Measurements from ENCODE around the gene SFXN1. TPM values are rescaled to one million over a fixed set of nuclear protein-coding genes. Genes with fewer than 3 reads are reported as not detected.

Gene SFXN1
- total and polyA plus RNA-seq, 4 donors = 47.3 to 241 (median 53.7) TPM

DNA sequence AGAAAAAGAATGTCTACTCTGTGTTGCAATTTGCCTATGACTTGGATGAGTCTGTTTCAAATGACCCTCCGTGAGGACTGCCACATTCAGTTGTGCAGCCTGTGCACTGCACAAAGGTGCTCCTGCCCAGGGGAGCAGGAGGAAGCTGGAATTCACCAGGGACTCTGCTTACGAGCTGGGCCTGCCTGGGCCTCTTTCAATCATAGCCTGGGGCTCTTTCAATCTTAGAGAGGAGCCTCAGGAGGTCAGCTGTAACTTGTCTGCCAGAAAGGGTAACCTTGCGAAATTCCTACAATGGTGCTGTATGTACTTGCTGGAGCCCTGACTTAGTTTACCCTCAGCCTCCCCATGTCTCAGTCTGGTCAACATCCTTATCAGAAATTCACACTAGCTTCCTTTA lies 8.4 kb upstream of the SFXN1 start (continued):
- TF ChIP-seq, protein P1, sequence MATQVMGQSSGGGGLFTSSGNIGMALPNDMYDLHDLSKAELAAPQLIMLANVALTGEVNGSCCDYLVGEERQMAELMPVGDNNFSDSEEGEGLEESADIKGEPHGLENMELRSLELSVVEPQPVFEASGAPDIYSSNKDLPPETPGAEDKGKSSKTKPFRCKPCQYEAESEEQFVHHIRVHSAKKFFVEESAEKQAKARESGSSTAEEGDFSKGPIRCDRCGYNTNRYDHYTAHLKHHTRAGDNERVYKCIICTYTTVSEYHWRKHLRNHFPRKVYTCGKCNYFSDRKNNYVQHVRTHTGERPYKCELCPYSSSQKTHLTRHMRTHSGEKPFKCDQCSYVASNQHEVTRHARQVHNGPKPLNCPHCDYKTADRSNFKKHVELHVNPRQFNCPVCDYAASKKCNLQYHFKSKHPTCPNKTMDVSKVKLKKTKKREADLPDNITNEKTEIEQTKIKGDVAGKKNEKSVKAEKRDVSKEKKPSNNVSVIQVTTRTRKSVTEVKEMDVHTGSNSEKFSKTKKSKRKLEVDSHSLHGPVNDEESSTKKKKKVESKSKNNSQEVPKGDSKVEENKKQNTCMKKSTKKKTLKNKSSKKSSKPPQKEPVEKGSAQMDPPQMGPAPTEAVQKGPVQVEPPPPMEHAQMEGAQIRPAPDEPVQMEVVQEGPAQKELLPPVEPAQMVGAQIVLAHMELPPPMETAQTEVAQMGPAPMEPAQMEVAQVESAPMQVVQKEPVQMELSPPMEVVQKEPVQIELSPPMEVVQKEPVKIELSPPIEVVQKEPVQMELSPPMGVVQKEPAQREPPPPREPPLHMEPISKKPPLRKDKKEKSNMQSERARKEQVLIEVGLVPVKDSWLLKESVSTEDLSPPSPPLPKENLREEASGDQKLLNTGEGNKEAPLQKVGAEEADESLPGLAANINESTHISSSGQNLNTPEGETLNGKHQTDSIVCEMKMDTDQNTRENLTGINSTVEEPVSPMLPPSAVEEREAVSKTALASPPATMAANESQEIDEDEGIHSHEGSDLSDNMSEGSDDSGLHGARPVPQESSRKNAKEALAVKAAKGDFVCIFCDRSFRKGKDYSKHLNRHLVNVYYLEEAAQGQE (IDR thresholded peaks at IDR 0.05) = no peak
- TF ChIP-seq, protein P2, sequence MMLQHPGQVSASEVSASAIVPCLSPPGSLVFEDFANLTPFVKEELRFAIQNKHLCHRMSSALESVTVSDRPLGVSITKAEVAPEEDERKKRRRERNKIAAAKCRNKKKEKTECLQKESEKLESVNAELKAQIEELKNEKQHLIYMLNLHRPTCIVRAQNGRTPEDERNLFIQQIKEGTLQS (IDR thresholded peaks at IDR 0.05) = no peak
- TF ChIP-seq RAD21 (IDR thresholded peaks at IDR 0.05) (no peak), RXRA (IDR thresholded peaks at IDR 0.05) (no peak), HNF4A (conservative IDR thresholded peaks at IDR 0.05) (no peak), FOXA2 (IDR thresholded peaks at IDR 0.05) (no peak), FOXA1 (IDR thresholded peaks at IDR 0.05) (no peak)

DNA sequence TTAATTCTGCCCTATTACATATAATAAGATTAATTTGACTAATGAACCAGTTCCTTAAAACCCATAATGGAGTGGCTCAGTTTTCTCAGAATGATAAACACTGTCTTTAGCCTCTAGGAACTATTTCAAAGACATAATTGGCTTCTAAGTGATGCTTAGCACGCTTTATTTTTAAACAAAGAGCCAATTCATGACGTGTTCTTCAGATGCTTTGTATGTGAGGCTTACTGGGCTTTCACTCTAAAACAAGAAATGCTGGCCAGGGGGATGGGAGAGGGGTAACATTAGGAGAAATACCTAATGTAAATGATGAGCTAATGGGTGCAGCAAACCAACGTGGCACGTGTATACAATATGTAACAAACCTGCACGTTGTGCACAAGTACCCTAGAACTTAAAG lies 7.6 kb upstream of the SFXN1 start:
- 91% methylated on average over 5 of the region's 5 CpGs for WGBS
- no peak for DNase-seq (ENCODE audit: low spot score)
- H3K9ac ChIP-seq (ENCODE audit: low read depth in 1 of 2, low read length in 2 of 2) = no peak overlapping the region
- no peak for TF ChIP-seq RAD21 (IDR thresholded peaks at IDR 0.05)
- peaks cover 5 to 37% (median 27%) of the 10 kb centered on the region in 4 donors for H3K4me1 ChIP-seq (ENCODE audit: control insufficient read depth in 4 of 4, insufficient read depth in 4 of 4, low read length in 3 of 4)
- H3K4me3 ChIP-seq (ENCODE audit: low read depth in 1 of 3, low read length in 3 of 3) = no peak overlapping the region
- no peak overlapping the region for H3K27ac ChIP-seq (ENCODE audit: low read depth in 1 of 2, low read length in 2 of 2)
- H3K9me3 ChIP-seq (ENCODE audit: control insufficient read depth in 4 of 4, low read length in 3 of 4) = no peaks in the 10 kb centered on the region
- no peaks in the 10 kb centered on the region for H3K36me3 ChIP-seq (ENCODE audit: control insufficient read depth in 4 of 4, insufficient read depth in 3 of 4, low read depth in 1 of 4, low read length in 3 of 4)
- no peaks in the 10 kb centered on the region for H3K27me3 ChIP-seq (ENCODE audit: control insufficient read depth in 4 of 4, insufficient read depth in 4 of 4, low read length in 3 of 4)

DNA sequence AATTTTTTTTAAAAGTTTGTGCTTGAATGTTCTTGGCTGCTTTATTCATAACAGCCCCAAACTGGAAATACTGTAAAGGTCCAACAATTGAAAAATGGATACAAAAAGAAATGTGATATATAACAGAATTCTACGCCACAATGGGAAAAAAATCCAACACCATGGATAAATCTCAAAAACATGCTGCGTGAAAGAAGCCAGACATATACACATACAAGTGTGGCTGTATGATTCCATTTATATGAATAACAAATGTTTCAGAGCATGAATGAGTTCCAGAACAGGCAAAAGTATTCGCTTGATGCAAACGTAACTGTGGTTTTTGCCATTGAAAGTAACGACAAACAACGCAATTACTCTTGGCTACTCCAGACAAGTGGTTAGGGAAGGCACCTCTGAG lies 7.2 kb upstream of the SFXN1 start:
- Histone ChIP-seq H3K9ac (ENCODE audit: low read depth in 1 of 2, low read length in 2 of 2) (no peak overlapping the region), H3K4me3 (ENCODE audit: low read depth in 1 of 3, low read length in 3 of 3) (no peak overlapping the region), H3K9me3 (ENCODE audit: control insufficient read depth in 4 of 4, low read length in 3 of 4) (no peaks in the 10 kb centered on the region), H3K27me3 (ENCODE audit: control insufficient read depth in 4 of 4, insufficient read depth in 4 of 4, low read length in 3 of 4) (no peaks in the 10 kb centered on the region), H3K27ac (ENCODE audit: low read depth in 1 of 2, low read length in 2 of 2) (no peak overlapping the region), H3K4me1 (ENCODE audit: control insufficient read depth in 4 of 4, insufficient read depth in 4 of 4, low read length in 3 of 4) (peaks cover 7 to 39% (median 30%) of the 10 kb centered on the region in 4 donors), H3K36me3 (ENCODE audit: control insufficient read depth in 4 of 4, insufficient read depth in 3 of 4, low read depth in 1 of 4, low read length in 3 of 4) (no peaks in the 10 kb centered on the region)
- WGBS = 97% methylated on average over 6 of the region's 6 CpGs
- DNase-seq (ENCODE audit: low spot score) = no peak
- TF ChIP-seq RAD21 (IDR thresholded peaks at IDR 0.05) (no peak), JUND (IDR thresholded peaks at IDR 0.05) (no peak), SP1 (IDR thresholded peaks at IDR 0.05) (no peak), HNF4A (conservative IDR thresholded peaks at IDR 0.05) (no peak), FOXA2 (IDR thresholded peaks at IDR 0.05) (no peak), TAF1 (conservative IDR thresholded peaks at IDR 0.05) (no peak), EGR1 (IDR thresholded peaks at IDR 0.05; ENCODE audit: low read depth in 2 of 2) (no peak), FOXA1 (IDR thresholded peaks at IDR 0.05) (no peak), GABPA (IDR thresholded peaks at IDR 0.05 in 1 of 2, conservative IDR thresholded peaks at IDR 0.05 in 1 of 2) (no peak), RXRA (IDR thresholded peaks at IDR 0.05) (no peak), HNF4G (IDR thresholded peaks at IDR 0.05) (no peak), YY1 (IDR thresholded peaks at IDR 0.05) (no peak), NR2F2 (IDR thresholded peaks at IDR 0.05) (no peak)
- TF ChIP-seq, protein P3, sequence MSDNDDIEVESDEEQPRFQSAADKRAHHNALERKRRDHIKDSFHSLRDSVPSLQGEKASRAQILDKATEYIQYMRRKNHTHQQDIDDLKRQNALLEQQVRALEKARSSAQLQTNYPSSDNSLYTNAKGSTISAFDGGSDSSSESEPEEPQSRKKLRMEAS (IDR thresholded peaks at IDR 0.05) = no peak
- TF ChIP-seq, protein P1 (IDR thresholded peaks at IDR 0.05) = no peak
- TF ChIP-seq, protein P4, sequence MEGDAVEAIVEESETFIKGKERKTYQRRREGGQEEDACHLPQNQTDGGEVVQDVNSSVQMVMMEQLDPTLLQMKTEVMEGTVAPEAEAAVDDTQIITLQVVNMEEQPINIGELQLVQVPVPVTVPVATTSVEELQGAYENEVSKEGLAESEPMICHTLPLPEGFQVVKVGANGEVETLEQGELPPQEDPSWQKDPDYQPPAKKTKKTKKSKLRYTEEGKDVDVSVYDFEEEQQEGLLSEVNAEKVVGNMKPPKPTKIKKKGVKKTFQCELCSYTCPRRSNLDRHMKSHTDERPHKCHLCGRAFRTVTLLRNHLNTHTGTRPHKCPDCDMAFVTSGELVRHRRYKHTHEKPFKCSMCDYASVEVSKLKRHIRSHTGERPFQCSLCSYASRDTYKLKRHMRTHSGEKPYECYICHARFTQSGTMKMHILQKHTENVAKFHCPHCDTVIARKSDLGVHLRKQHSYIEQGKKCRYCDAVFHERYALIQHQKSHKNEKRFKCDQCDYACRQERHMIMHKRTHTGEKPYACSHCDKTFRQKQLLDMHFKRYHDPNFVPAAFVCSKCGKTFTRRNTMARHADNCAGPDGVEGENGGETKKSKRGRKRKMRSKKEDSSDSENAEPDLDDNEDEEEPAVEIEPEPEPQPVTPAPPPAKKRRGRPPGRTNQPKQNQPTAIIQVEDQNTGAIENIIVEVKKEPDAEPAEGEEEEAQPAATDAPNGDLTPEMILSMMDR (IDR thresholded peaks at IDR 0.05; ENCODE audit: low read depth, low read length, missing input control) = no peak
- TF ChIP-seq, protein P2 (IDR thresholded peaks at IDR 0.05) = no peak
- TF ChIP-seq, protein P5, sequence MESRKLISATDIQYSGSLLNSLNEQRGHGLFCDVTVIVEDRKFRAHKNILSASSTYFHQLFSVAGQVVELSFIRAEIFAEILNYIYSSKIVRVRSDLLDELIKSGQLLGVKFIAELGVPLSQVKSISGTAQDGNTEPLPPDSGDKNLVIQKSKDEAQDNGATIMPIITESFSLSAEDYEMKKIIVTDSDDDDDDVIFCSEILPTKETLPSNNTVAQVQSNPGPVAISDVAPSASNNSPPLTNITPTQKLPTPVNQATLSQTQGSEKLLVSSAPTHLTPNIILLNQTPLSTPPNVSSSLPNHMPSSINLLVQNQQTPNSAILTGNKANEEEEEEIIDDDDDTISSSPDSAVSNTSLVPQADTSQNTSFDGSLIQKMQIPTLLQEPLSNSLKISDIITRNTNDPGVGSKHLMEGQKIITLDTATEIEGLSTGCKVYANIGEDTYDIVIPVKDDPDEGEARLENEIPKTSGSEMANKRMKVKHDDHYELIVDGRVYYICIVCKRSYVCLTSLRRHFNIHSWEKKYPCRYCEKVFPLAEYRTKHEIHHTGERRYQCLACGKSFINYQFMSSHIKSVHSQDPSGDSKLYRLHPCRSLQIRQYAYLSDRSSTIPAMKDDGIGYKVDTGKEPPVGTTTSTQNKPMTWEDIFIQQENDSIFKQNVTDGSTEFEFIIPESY (IDR thresholded peaks at IDR 0.05) = no peak

Data from liver (tissue), 9 donors.